Measurements from ENCODE around the gene ATP1A4. TPM values are rescaled to one million over a fixed set of nuclear protein-coding genes. Genes with fewer than 3 reads are reported as not detected.
A peak's percentile ranks its signal among the peaks of the same experiment; 100 is the strongest.

ATP1A4 gene
- total RNA-seq, 6 experiments from 2014 or later = not detected

DNA sequence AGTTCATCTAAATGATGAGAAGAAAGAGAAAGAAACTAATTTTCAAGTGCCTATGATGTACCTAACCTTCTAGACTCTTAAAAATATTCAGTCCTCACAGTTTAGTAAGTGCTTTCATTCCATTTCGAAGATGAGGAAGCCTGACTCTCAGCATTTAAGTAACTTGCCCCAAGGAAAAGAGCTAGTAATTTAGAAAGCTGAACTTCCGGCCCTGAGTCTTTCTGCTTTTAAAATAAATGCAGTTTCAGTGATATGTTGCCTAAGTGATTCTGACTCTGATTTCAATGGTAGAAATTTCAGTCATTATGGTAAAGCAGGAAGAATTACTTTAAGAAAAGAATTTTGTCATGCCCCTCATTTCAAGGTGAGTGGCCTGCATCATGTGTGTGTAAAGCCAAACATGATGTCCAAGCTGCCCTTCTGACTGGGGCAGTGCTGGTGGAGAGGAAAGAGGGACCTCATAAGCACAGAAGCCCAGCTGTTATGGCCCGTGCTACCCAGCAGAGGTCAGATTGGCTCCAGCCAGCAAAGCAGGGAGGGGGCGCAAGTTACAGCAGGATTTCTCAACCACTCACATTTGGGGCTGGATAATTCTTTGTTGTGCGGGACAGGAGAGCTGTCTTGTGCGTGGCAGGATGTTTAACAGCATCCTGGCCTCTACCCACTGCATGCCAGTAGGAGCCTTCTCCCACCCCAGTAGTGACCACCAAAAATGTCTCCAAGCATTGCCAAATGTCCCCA is 10.7 kb downstream of the ATP1A4 start:
- DNase-seq = no peak

DNA sequence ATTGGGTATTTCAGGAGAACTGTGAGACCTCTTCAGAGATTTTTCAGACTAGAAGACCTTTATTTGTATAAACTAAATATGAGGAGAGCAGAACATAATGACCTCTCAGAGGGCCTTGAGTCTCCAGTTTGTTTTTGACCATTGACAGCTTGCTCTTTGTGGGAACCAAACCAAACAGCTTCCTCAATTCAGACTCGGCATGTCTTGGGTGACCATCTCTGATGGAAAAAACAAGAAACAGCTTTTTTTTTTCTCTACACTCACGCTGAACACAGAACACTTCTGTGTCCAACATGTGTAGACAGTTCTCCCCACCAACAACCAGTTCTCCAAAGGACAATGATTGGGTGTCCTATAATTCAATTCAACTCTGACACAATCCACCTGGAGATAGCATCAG is 11.5 kb downstream of the ATP1A4 start:
- TF ChIP-seq POLR2A (IDR thresholded peaks at IDR 0.05) = no peak
- TF ChIP-seq, protein P1, sequence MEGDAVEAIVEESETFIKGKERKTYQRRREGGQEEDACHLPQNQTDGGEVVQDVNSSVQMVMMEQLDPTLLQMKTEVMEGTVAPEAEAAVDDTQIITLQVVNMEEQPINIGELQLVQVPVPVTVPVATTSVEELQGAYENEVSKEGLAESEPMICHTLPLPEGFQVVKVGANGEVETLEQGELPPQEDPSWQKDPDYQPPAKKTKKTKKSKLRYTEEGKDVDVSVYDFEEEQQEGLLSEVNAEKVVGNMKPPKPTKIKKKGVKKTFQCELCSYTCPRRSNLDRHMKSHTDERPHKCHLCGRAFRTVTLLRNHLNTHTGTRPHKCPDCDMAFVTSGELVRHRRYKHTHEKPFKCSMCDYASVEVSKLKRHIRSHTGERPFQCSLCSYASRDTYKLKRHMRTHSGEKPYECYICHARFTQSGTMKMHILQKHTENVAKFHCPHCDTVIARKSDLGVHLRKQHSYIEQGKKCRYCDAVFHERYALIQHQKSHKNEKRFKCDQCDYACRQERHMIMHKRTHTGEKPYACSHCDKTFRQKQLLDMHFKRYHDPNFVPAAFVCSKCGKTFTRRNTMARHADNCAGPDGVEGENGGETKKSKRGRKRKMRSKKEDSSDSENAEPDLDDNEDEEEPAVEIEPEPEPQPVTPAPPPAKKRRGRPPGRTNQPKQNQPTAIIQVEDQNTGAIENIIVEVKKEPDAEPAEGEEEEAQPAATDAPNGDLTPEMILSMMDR (IDR thresholded peaks at IDR 0.05) = no peak
- ATAC-seq = peak in 3 of 4 donors; percentile 20 to 28 (median 28)
- Histone ChIP-seq H3K4me1 (no peaks in the 10 kb centered on the region), H3K9me3 (no peaks in the 10 kb centered on the region), H3K27me3 (no peaks in the 10 kb centered on the region), H3K4me3 (no peak overlapping the region), H3K27ac (no peak overlapping the region), H3K36me3 (no peaks in the 10 kb centered on the region)
- no peak for DNase-seq
- WGBS (ENCODE audit: insufficient coverage, low coverage, low lambda C conversion rate, missing lambda C conversion rate) = 49% methylated on average over 2 of the region's 2 CpGs
- intact Hi-C loops (cut with DNase I) = no loop called here

More for the DNA sequence above, 10.7 kb downstream of the ATP1A4 start:
- no peak overlapping the region for H3K27ac ChIP-seq
- ATAC-seq = peak; percentile 33 to 50 (median 42)
- no peaks in the 10 kb centered on the region for H3K36me3 ChIP-seq
- TF ChIP-seq, protein P1 (IDR thresholded peaks at IDR 0.05) = peak in 2 of 4 donors; percentile 14 to 18
- no peak for TF ChIP-seq POLR2A (IDR thresholded peaks at IDR 0.05)
- no peak overlapping the region for H3K4me3 ChIP-seq
- 46% methylated on average over 3 of the region's 6 CpGs for WGBS (ENCODE audit: insufficient coverage, low coverage, low lambda C conversion rate, missing lambda C conversion rate)
- no peaks in the 10 kb centered on the region for H3K4me1 ChIP-seq
- intact Hi-C loops (cut with DNase I) = no loop called here
- no peaks in the 10 kb centered on the region for H3K27me3 ChIP-seq
- H3K9me3 ChIP-seq = no peaks in the 10 kb centered on the region

DNA sequence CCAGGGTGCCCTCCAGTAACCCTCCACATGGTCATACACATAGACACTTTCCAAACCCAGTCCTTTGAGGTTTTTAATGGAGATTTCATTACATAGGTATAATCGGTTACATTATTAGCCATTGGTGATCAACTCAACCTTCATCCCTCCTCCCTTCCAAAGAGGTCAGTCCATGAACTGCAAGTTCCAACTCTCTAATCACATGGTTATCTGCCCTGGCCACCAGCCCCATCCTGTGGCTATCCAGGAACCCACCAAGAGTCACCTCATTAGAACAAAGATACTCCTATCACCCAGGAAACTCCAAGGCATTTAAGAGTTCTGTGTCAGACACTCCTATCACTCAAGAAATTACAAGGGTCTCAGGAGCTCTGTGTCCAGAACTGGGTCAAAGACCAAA is 12.2 kb downstream of the ATP1A4 start:
- H3K9me3 ChIP-seq = no peaks in the 10 kb centered on the region
- no peaks in the 10 kb centered on the region for H3K36me3 ChIP-seq
- no peaks in the 10 kb centered on the region for H3K4me1 ChIP-seq
- intact Hi-C loops (cut with DNase I) = no loop called here
- H3K4me3 ChIP-seq = no peak overlapping the region
- no peak overlapping the region for H3K27ac ChIP-seq
- ATAC-seq (peak; percentile 29 to 71 (median 44)), DNase-seq (no peak)
- TF ChIP-seq, protein P1 (IDR thresholded peaks at IDR 0.05) = peak in 1 of 4 donors; percentile 21
- TF ChIP-seq POLR2A (IDR thresholded peaks at IDR 0.05) = no peak
- WGBS (ENCODE audit: insufficient coverage, low coverage, low lambda C conversion rate, missing lambda C conversion rate) = 100% methylated on average over 1 of the region's 1 CpG
- H3K27me3 ChIP-seq = no peaks in the 10 kb centered on the region

DNA sequence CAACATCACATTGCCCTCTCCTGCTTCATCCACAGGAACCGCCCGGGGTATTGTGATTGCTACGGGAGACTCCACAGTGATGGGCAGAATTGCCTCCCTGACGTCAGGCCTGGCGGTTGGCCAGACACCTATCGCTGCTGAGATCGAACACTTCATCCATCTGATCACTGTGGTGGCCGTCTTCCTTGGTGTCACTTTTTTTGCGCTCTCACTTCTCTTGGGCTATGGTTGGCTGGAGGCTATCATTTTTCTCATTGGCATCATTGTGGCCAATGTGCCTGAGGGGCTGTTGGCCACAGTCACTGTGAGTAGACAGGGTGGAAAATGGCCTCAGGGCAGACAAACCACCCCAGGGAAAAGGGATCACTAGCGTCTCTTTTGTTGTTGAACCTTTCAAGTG is 12.7 kb downstream of the ATP1A4 start:
- no peaks in the 10 kb centered on the region for H3K36me3 ChIP-seq
- WGBS (ENCODE audit: insufficient coverage, low coverage, low lambda C conversion rate, missing lambda C conversion rate) = 73% methylated on average over 4 of the region's 10 CpGs
- H3K27ac ChIP-seq = no peak overlapping the region
- H3K4me3 ChIP-seq = no peak overlapping the region
- intact Hi-C loops (cut with DNase I) = no loop called here
- no peaks in the 10 kb centered on the region for H3K4me1 ChIP-seq
- TF ChIP-seq, protein P1 (IDR thresholded peaks at IDR 0.05) = no peak
- TF ChIP-seq POLR2A (IDR thresholded peaks at IDR 0.05) = no peak
- no peaks in the 10 kb centered on the region for H3K9me3 ChIP-seq
- H3K27me3 ChIP-seq = no peaks in the 10 kb centered on the region
- ATAC-seq = no peak
- DNase-seq = no peak

All from right lobe of liver (tissue), 6 donors.